GM12801 (cell line): ENCODE measurements around the gene CDH1.

ENCODE experiments used
- TF ChIP-seq, protein P1 (sequence below): IDR thresholded peaks from one replicate; pipeline ENCODE4 v1.5.1; 2011; ENCODE audit warnings: control low read depth; ENCODE audit not compliant: insufficient read length; ENCODE audit errors: extremely low read depth

CDH1 gene

GRCh38 chr16:68826652-68827051 is 89.6 kb downstream of the CDH1 start:
- TF ChIP-seq, protein P1, sequence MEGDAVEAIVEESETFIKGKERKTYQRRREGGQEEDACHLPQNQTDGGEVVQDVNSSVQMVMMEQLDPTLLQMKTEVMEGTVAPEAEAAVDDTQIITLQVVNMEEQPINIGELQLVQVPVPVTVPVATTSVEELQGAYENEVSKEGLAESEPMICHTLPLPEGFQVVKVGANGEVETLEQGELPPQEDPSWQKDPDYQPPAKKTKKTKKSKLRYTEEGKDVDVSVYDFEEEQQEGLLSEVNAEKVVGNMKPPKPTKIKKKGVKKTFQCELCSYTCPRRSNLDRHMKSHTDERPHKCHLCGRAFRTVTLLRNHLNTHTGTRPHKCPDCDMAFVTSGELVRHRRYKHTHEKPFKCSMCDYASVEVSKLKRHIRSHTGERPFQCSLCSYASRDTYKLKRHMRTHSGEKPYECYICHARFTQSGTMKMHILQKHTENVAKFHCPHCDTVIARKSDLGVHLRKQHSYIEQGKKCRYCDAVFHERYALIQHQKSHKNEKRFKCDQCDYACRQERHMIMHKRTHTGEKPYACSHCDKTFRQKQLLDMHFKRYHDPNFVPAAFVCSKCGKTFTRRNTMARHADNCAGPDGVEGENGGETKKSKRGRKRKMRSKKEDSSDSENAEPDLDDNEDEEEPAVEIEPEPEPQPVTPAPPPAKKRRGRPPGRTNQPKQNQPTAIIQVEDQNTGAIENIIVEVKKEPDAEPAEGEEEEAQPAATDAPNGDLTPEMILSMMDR, result no peak

- TF ChIP-seq, protein P1, result no peak
Observed at GRCh38 chr16:68833251-68833650, 96.2 kb downstream of the CDH1 start.

- TF ChIP-seq, protein P1, result no peak
Observed at GRCh38 chr16:68834550-68834949, 97.5 kb downstream of the CDH1 start.

GRCh38 chr16:68835970-68836369 is 98.9 kb downstream of the CDH1 start:
- TF ChIP-seq, protein P1, result no peak

DNA sequence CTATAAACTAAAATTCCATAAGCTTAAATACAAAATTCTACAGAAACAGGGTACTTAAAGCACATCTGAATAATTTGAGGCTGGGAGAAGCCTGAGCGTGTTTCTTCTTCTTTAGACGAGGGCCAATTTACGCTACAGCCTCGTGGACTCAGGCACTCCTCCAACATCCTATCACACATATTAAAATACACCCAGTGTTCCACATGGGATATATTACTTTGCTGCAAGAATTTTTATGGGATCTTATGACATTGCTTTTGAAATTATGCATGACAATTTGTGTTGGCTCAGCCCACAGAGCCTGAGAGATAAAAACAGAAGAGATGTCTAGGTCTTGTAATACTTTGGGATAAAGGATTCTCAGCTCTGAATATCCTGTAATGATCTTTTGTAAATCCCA is 102.7 kb downstream of the CDH1 start:
- TF ChIP-seq, protein P1, result no peak

GRCh38 chr16:68843482-68844210 is 106.6 kb downstream of the CDH1 start, which contains the start of gene TANGO6:
Gene TANGO6, plus strand, starts transcription at chr16:68843531. Its CDS starts 87 bp downstream, at chr16:68843618.
- TF ChIP-seq, protein P1, result no peak

DNA sequence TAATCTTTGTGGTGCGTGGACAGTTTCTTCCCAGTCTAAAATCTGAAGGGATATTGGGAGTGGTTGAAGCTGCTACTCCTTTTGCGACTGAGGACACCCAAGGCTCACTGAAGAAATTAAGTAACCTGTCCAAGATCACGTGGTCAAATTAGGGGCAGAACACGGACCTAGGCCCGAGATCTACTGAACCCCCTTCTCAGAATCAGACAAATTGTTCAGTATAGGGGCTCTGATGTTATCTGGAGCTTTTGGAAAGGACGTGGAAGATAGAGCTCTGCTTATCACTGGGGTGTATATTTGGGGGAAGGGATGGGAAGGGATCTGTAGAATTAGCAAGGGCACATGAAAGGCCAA is 107.1 kb downstream of the CDH1 start:
- TF ChIP-seq, protein P1, result no peak
